Thyroid gland (tissue), 4 donors: ENCODE data around the gene FGFBP2.

Experiments used
- CTCF ChIP-seq, 6 experiments: fragments of 200-600 bp in 3 of 6; fragments of 450-650 bp in 3 of 6; sonication (generic) in 3 of 6; IDR thresholded peaks; one replicate each; pipeline ENCODE4 v1.5.1; 2016 to 2019; ENCODE audit warnings: antibody characterized with exemption in 6 of 6, mild to moderate bottlenecking in 2 of 6, inconsistent platforms in 1 of 6, moderate library complexity in 1 of 6
- POLR2A ChIP-seq, 2 donors: fragments of 450-650 bp; IDR thresholded peaks; one replicate each; pipeline ENCODE4 v1.6.1; 2017; ENCODE audit warnings: antibody characterized with exemption in 2 of 2, mild to moderate bottlenecking in 2 of 2, moderate library complexity in 1 of 2

GRCh38 chr4:15958562-15958961 lies 4.4 kb downstream of the FGFBP2 start:
- TF ChIP-seq CTCF (IDR thresholded peaks at IDR 0.05): no peak
- TF ChIP-seq POLR2A (IDR thresholded peaks at IDR 0.05): no peak
